T-cell (primary cell): ENCODE results near the gene RBM28. TPM values are rescaled to one million over a fixed set of nuclear protein-coding genes. Genes with fewer than 3 reads are reported as not detected.

Experiments used
- ATAC-seq, 4 experiments: fragments of 200-7000 bp in 3 of 4; fragments of 150-1000 bp in 1 of 4; cut with Tn5 transposase; replicated peaks in 1 of 4; 1 replicate in 3 of 4; 2 replicates in 1 of 4; pipeline ENCODE4 v1.10.0; 2021; ENCODE audit warnings: moderate library complexity in 3 of 4, mild to moderate bottlenecking in 2 of 4, moderate number of reproducible peaks in 1 of 4
- CTCF ChIA-PET, 2 donors: fragments of 300-600 bp; sonication (Branson Sonifier 250); formaldehyde crosslinking; loops; one replicate each; lab custom pipeline; 2022; ENCODE audit warnings: antibody characterized with exemption in 2 of 2; lab: Charles Lee
- POLR2A ChIA-PET, 2 donors: fragments of 300-600 bp; sonication (Branson Sonifier 250); formaldehyde crosslinking; loops; one replicate each; lab custom pipeline; 2022; ENCODE audit warnings: antibody characterized with exemption in 2 of 2; lab: Charles Lee
- DNase-seq, 35 experiments: peaks; one replicate each; pipeline versions ENCODE4 v3.0.0 to v3.0.0-alpha.2; 2013 to 2023
- H3K27ac ChIP-seq: one replicate; pipeline ENCODE4 v1.5.1; 2013; ENCODE audit warnings: low read length
- H3K27me3 ChIP-seq, 2 experiments: replicated peaks in 1 of 2; 1 replicate in 1 of 2; 2 replicates in 1 of 2; pipeline versions ENCODE4 v1.6.1 to v1.7.0; 2013; ENCODE audit warnings: low read length in 1 of 2, mixed read lengths in 1 of 2; ENCODE audit not compliant: control insufficient read depth in 2 of 2, insufficient read depth in 2 of 2; ENCODE audit errors: extremely low read depth in 1 of 2
- H3K36me3 ChIP-seq, 2 donors: 1 replicate in 1 of 2; 2 replicates in 1 of 2; pipeline versions ENCODE4 v1.6.1 to v1.7.0; 2013; ENCODE audit warnings: low read length in 1 of 2; ENCODE audit not compliant: control insufficient read depth in 2 of 2, insufficient read depth in 1 of 2; ENCODE audit errors: extremely low read depth in 1 of 2
- H3K4me1 ChIP-seq, 2 experiments: 1 replicate in 1 of 2; 2 replicates in 1 of 2; pipeline versions ENCODE4 v1.6.1 to v1.7.0; 2013; ENCODE audit warnings: low read length in 2 of 2, mixed read lengths in 1 of 2; ENCODE audit not compliant: insufficient read depth in 2 of 2, control insufficient read depth in 1 of 2; ENCODE audit errors: extremely low read depth in 1 of 2
- H3K4me3 ChIP-seq, 2 donors: 1 replicate in 1 of 2; 2 replicates in 1 of 2; pipeline versions ENCODE4 v1.5.1 to v1.7.0; 2013; ENCODE audit warnings: mild to moderate bottlenecking in 2 of 2, low read length in 1 of 2, moderate library complexity in 1 of 2; ENCODE audit not compliant: control insufficient read depth in 1 of 2; ENCODE audit errors: extremely low read depth in 1 of 2
- H3K9me3 ChIP-seq: 2 replicates; pipeline ENCODE4 v1.7.0; 2013
- H3K27ac Mint-ChIP-seq, 2 donors: one replicate each; pipeline ENCODE4 v1.8.0; 2020 to 2021; ENCODE audit warnings: mild to moderate bottlenecking in 2 of 2, mixed read lengths in 2 of 2
- H3K27me3 Mint-ChIP-seq, 2 donors: one replicate each; pipeline ENCODE4 v1.8.0; 2021 to 2022; ENCODE audit warnings: mixed read lengths in 2 of 2
- H3K36me3 Mint-ChIP-seq: one replicate; pipeline ENCODE4 v1.8.0; 2021; ENCODE audit warnings: mixed read lengths
- H3K4me1 Mint-ChIP-seq, 3 donors: one replicate each; pipeline ENCODE4 v1.8.0; 2020 to 2022; ENCODE audit warnings: mixed read lengths in 3 of 3, mild to moderate bottlenecking in 1 of 3
- H3K4me3 Mint-ChIP-seq, 3 donors: one replicate each; pipeline ENCODE4 v1.8.0; 2020 to 2022; ENCODE audit warnings: mild to moderate bottlenecking in 3 of 3, mixed read lengths in 3 of 3, moderate library complexity in 3 of 3
- H3K9me3 Mint-ChIP-seq, 3 donors: one replicate each; pipeline ENCODE4 v1.8.0; 2020 to 2022; ENCODE audit warnings: mixed read lengths in 3 of 3
- WGBS: methylation state at CpG from one replicate; pipeline ENCODE4 v1.1.5; 2013; ENCODE audit warnings: missing lambda C conversion rate; ENCODE audit not compliant: insufficient coverage; 5-methylcytosine and 5-hydroxymethylcytosine counted together
- total RNA-seq, 35 experiments: library from RNA in 6 of 35; stranded (reverse) in 6 of 35; fragments of 120-200 nt in 1 of 35; gene quantifications; one replicate each; pipeline versions ENCODE4 v1.2.1 to v1.2.4 and lab custom pipeline; 2013 to 2026

Gene RBM28
- total RNA-seq, 5 donors from 2014 or later (not counting 1 experiment from before 2014, with no cell fraction given), result 27.3 to 54.3 (median 41.9) TPM

DNA sequence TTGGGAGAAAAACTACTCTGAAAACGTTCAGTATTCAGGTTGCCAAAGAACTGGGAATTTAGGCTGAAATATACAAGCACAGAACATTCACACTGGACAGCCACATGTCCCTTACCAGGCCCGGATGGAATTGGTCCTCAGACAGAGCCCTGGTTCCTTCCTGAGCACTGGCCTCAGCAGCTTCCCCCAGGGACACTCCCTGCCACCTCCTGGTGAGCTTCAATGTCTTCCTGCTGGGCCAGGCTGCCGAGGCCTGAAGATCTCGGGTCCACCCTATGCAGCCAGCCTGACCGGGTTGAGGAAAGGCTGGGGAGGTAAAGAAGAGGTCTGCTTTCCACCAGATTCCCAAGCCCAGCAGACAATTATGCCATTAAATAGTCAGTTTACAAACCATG is 77.8 kb downstream of the RBM28 start:
- ChIA-PET POLR2A (no interaction called here), CTCF (interaction anchor here in 1 of 2 donors (0.7 kb wide), 1 partner anchor 617 kb away, joined by 3 read pairs; no protein-coding TSS in a partner anchor)
- H3K36me3 ChIP-seq, result no peaks in the 10 kb centered on the region
- H3K27me3 Mint-ChIP-seq, result peaks cover 31 to 44% of the 10 kb centered on the region in 2 donors
- no peak overlapping the region for H3K4me3 Mint-ChIP-seq
- no peaks in the 10 kb centered on the region for H3K36me3 Mint-ChIP-seq
- H3K9me3 Mint-ChIP-seq, result no peaks in the 10 kb centered on the region
- H3K4me1 Mint-ChIP-seq, result no peaks in the 10 kb centered on the region
- H3K9me3 ChIP-seq, result no peaks in the 10 kb centered on the region
- H3K4me3 ChIP-seq, result no peak overlapping the region
- H3K4me1 ChIP-seq, result no peaks in the 10 kb centered on the region
- ATAC-seq (no peak), DNase-seq (no peak)
- WGBS, result 0% methylated on average over 1 of the region's 5 CpGs
- no peak overlapping the region for H3K27ac ChIP-seq
- H3K27me3 ChIP-seq, result peaks cover 0 to 34% of the 10 kb centered on the region in 2 experiments
- no peak overlapping the region for H3K27ac Mint-ChIP-seq

DNA sequence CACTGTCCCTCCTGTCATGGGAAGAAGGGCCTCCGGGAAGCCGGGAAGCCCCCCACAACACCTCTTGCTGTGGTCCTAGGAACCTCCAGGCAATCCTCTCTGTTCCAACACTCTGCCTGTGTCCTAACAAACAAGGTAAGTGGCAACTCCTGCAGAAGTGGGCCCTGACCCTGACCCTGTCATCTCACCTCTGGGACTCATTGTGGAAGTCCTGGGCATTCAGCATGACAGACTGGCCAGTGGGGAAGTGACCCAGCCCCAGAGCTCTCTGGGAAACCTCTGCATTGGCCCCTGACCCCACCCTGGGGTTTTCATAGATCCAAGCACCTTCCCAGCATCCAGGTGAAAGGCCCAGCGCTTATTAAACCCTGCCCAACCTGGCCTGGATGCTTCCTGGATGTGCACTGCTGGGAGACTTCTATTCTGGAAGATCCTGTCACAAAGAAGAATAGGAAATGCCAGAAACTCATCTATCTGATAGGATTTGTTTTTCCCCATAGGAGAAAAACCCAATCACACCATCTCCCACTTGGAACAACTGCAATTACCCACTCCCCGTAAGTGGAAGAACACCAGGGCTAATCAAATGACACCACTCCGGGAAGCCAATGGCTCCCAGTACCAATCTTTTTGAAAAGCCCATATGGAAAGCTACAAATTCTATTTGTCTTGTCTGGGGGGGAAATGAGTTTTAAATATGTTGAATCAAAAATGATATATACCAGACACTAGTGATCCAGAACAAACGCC is 78.4 kb downstream of the RBM28 start:
- H3K36me3 ChIP-seq, result no peaks in the 10 kb centered on the region
- no peak overlapping the region for H3K4me3 ChIP-seq
- Mint-ChIP-seq H3K27me3 (peaks cover 31 to 40% of the 10 kb centered on the region in 2 donors), H3K4me1 (no peaks in the 10 kb centered on the region), H3K9me3 (no peaks in the 10 kb centered on the region), H3K36me3 (no peaks in the 10 kb centered on the region), H3K4me3 (no peak overlapping the region), H3K27ac (no peak overlapping the region)
- ATAC-seq (no peak), DNase-seq (no peak)
- peaks cover 0 to 29% of the 10 kb centered on the region in 2 experiments for H3K27me3 ChIP-seq
- H3K4me1 ChIP-seq, result no peaks in the 10 kb centered on the region
- POLR2A ChIA-PET, result no interaction called here
- WGBS, result 79% methylated on average over 3 of the region's 6 CpGs
- no peaks in the 10 kb centered on the region for H3K9me3 ChIP-seq
- CTCF ChIA-PET, result no interaction called here
- no peak overlapping the region for H3K27ac ChIP-seq

DNA sequence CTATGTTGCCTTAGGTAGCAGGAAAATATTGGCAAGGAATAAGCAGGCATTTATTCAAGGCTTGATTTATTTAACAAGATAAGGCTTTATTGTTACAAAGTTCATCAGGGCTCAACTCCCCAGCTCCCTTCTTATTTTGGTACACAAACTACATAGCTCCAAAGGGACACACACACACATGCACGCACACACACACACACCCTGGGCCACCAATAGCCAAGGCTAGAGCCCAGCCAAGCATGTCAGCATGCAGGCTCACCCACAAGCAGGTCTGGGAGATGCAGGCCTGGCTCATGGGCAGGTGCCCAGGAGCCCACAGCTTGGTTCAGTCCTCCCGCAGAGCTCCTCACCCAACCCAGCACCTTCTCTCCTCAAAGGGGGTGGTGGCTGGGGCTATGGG is 79.2 kb downstream of the RBM28 start:
- 25% methylated on average over 1 of the region's 2 CpGs for WGBS
- Mint-ChIP-seq H3K36me3 (no peaks in the 10 kb centered on the region), H3K4me1 (no peaks in the 10 kb centered on the region), H3K27ac (no peak overlapping the region), H3K27me3 (peaks cover 26 to 35% of the 10 kb centered on the region in 2 donors), H3K4me3 (no peak overlapping the region), H3K9me3 (no peaks in the 10 kb centered on the region)
- Histone ChIP-seq H3K27me3 (peaks cover 0 to 27% of the 10 kb centered on the region in 2 experiments), H3K4me1 (no peaks in the 10 kb centered on the region), H3K27ac (no peak overlapping the region), H3K36me3 (no peaks in the 10 kb centered on the region), H3K4me3 (no peak overlapping the region), H3K9me3 (no peaks in the 10 kb centered on the region)
- CTCF ChIA-PET, result no interaction called here
- ATAC-seq (no peak), DNase-seq (no peak)
- POLR2A ChIA-PET, result no interaction called here

DNA sequence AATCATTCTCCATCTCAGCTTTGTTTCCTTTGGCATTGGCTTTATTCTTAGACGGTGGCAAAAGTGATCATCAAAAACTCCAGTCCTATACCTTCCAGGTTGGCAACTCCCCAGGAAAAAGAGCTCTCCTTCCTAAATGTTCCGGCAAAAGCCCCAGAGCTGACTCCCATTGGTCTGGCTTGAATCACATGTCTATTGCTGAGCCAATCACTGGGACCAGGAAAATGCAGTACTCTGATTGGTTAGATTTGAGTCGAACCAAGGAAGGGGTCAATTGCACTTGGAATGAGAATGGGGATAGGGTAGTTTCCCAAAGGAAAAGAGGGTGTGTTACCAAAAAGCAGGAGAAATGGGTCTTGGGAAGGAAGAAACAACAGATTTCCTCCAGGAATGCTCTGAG is 80.3 kb downstream of the RBM28 start:
- no peaks in the 10 kb centered on the region for H3K9me3 ChIP-seq
- Mint-ChIP-seq H3K36me3 (no peaks in the 10 kb centered on the region), H3K4me3 (no peak overlapping the region), H3K27me3 (peaks cover 16 to 26% of the 10 kb centered on the region in 2 donors), H3K4me1 (no peaks in the 10 kb centered on the region), H3K9me3 (no peaks in the 10 kb centered on the region), H3K27ac (no peak overlapping the region)
- ATAC-seq (no peak), DNase-seq (no peak)
- 85% methylated on average over 3 of the region's 3 CpGs for WGBS
- H3K36me3 ChIP-seq, result no peaks in the 10 kb centered on the region
- no peaks in the 10 kb centered on the region for H3K4me1 ChIP-seq
- ChIA-PET POLR2A (no interaction called here), CTCF (interaction anchor here in 1 of 2 donors (0.7 kb wide), 1 partner anchor 554 kb away, joined by 3 read pairs; no protein-coding TSS in a partner anchor)
- H3K27ac ChIP-seq, result no peak overlapping the region
- H3K4me3 ChIP-seq, result no peak overlapping the region
- H3K27me3 ChIP-seq, result peaks cover 0 to 25% of the 10 kb centered on the region in 2 experiments

DNA sequence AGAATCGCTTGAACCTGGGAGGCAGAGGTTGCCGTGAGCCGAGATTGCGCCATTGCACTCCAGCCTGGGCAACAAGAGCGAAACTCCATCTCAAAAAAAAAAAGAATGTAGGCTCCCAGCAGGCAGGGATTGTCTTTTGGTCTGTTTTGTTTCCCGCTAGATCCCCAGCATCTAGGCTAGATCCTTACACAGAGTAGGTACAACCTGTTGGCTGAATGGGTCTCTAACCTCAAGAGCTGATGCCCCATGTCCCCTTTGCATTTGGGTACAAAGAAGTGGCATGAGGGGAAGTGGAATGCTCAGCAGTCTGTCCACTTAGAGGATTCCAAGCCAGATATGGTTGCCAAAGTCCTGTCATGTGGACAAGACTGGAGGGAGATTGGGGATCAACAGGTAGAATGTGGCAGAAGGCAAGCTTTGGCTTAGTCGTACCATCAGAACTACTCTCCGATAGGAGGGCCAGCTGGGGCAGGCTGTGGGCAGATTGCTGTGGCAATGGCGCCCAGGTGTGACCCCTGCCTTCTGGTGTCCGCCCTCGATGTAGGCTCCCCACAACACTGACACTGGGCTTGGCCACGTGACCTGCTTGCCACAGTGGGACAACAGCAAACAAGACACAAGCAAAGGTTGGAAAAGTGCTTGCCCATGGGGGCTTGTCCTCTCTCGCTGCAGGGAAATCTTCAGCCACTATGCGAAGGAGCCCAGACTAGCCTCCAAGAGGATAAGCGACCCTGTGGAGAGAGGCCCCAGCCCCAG is 81.3 kb downstream of the RBM28 start:
- no peaks in the 10 kb centered on the region for H3K9me3 ChIP-seq

DNA sequence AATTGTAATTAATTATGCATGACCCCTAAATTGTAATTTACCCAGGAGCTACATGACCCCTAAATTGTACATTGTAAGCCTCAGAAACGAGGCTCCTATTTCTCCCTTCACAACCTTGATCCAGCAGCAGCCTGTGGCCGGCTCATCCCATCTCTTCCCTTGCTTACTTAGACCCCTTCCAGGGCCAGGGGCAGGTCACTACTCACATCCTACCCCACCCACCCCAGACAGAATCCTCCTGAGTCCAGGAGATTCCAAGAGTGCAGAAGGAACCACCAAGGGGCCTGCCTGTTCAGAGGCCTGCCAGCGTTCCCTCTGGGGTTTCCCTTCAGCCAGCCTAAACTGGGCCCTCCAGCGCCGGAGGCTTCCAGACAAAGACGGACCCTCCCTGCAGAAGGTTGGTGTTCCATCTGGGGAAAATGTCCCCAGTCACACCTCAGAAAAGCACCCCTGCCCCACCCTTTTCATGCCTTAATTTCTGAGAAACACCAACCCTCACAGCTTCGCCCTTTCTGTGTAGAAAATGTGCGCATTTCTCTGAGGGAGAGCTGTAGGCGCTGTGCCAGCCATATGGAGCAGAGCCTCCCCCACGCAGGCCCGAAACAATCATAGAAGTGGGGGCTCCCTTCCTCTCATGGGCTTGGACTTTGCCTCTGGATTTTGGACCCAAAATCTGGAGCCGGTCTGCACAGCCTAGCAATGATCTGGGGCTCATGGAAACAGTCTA is 83.5 kb downstream of the RBM28 start:
- Mint-ChIP-seq H3K9me3 (no peaks in the 10 kb centered on the region), H3K36me3 (no peaks in the 10 kb centered on the region), H3K27me3 (peaks cover 3 to 4% of the 10 kb centered on the region in 2 donors), H3K4me1 (no peaks in the 10 kb centered on the region), H3K27ac (no peak overlapping the region), H3K4me3 (no peak overlapping the region)
- Histone ChIP-seq H3K36me3 (no peaks in the 10 kb centered on the region), H3K27ac (no peak overlapping the region), H3K27me3 (peaks cover 0 to 11% of the 10 kb centered on the region in 2 experiments), H3K9me3 (no peaks in the 10 kb centered on the region), H3K4me3 (no peak overlapping the region), H3K4me1 (no peaks in the 10 kb centered on the region)
- DNase-seq (no peak), ATAC-seq (no peak)
- POLR2A ChIA-PET, result no interaction called here
- CTCF ChIA-PET, result interaction anchor here in 1 of 2 donors (0.6 kb wide), 1 partner anchor 161 kb away, joined by 3 read pairs; no protein-coding TSS in a partner anchor
- WGBS, result 83% methylated on average over 7 of the region's 12 CpGs

More for the DNA sequence above, 81.3 kb downstream of the RBM28 start:
- POLR2A ChIA-PET, result interaction anchor here in 1 of 2 donors (0.7 kb wide), 1 partner anchor 974 kb away, joined by 3 read pairs; no protein-coding TSS in a partner anchor
- Mint-ChIP-seq H3K4me1 (no peaks in the 10 kb centered on the region), H3K27me3 (peaks cover 10 to 16% of the 10 kb centered on the region in 2 donors), H3K4me3 (no peak overlapping the region), H3K36me3 (no peaks in the 10 kb centered on the region), H3K27ac (no peak overlapping the region), H3K9me3 (no peaks in the 10 kb centered on the region)
- Histone ChIP-seq H3K4me3 (no peak overlapping the region), H3K36me3 (no peaks in the 10 kb centered on the region), H3K27me3 (peaks cover 0 to 18% of the 10 kb centered on the region in 2 experiments), H3K4me1 (no peaks in the 10 kb centered on the region), H3K27ac (no peak overlapping the region)
- DNase-seq (no peak), ATAC-seq (no peak)
- WGBS, result 90% methylated on average over 11 of the region's 15 CpGs
- CTCF ChIA-PET, result no interaction called here
